AG08396 (cell line): ENCODE results near the gene CCDC78.
A peak's percentile ranks its signal among the peaks of the same experiment; 100 is the strongest.

Experiments used
- DNase-seq: peaks from one replicate; pipeline ENCODE4 v3.0.0; 2012; ENCODE audit warnings: low spot score, mixed read lengths

CCDC78 gene

GRCh38 chr16:726438-727290 is at the start of gene CCDC78, which contains the start of gene HAGHL:
TSS of gene CCDC78 (minus strand) at chr16:726443. CDS start at chr16:726367, 76 bp downstream.
TSS of gene HAGHL (plus strand) at chr16:727106. CDS start at chr16:727510, 404 bp downstream.
- DNase-seq = peak; percentile 75

DNA sequence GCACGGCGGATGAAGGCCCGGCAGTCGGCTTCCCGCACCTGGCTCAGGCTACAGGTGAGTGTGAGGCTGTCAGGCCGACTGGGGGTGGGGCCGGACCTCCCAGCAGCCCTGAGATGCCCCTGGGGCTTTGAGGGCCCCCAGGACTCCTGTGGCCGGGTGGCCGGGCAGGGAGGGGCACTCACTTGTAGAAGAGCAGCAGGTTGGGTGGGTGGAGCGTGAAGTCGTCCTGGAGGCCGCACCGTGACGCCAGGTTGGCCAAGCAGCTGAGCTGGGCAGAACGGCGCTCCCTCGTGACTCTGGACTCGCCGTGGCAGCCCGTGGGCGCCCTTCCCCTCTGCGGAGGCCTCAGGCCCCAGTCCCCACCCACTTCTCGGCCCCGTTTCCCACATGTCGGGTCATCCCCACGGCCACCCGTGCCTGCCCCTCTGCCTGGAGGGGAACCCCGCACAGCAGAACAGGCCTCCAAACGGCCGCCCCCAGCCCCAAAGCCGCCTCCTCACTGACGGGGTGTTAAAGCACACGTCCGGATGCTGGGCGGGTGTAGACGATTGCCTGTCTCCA is 49.1 kb upstream of the CCDC78 start:
- DNase-seq = no peak

DNA sequence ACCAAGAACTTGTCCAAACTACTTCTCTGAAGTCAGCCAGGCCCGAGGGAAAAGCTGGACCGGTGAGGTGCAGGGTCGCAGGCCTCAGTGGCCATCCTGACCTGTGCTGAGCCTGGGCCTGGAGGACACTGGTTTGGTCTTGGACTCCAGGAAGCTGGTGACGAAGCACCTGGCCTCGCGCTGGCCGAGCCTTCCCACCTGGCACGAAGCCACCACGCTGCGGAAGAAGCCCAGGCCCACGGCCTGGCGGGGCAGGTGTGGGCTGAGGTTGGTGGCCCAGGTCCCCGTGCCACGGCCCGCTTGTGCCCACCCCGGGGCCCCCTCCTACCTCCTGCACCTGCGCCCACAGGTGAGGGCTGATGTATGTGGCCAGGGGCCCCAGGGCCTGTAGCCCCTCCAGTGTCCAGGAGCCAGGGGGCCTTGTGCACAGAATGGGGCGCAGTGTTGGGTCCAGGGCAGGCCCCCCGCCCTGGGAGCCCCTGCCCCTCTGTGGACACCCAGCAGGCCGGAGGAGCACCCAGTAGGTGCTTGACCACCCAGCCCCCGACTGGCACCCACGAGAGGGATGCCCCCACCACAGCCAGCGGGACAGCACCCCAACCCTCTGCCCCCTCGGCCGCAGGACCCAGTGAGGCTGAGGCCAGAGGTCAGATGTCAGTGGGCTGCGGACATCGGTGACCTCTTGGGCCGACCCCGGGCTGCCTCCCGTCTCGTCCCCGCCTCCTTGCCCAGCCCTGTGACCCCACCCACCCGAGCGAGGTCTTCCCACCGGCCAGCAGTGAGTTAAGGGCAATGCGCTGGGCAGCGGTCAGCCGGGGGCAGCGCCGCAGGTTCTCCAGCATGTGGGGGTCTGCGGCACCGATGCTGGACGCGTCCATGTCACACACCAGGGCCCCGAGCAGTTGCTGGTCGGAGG is 48.1 kb upstream of the CCDC78 start:
- DNase-seq = no peak

GRCh38 chr16:772959-773358 is 46.7 kb upstream of the CCDC78 start:
- no peak for DNase-seq

DNA sequence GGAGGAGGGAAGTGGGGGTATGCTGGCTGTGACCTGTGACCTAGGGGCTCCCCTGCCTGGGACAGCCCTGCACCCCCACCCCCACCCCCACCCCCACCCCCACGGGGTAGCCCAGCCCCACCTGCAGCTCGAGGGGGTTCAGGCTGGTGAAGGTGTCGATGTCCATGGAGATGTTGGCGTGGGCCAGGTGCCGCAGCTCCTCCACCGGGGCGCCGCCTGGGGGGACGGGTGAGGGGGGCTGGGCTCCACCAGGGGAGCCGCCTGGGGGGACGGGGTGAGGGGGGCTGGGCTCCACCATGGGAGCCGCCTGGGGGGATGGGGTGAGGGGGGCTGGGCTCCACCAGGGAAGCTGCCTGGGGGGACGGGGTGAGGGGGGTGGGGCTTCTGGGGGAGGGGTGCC is 44.2 kb upstream of the CCDC78 start:
- no peak for DNase-seq

DNA sequence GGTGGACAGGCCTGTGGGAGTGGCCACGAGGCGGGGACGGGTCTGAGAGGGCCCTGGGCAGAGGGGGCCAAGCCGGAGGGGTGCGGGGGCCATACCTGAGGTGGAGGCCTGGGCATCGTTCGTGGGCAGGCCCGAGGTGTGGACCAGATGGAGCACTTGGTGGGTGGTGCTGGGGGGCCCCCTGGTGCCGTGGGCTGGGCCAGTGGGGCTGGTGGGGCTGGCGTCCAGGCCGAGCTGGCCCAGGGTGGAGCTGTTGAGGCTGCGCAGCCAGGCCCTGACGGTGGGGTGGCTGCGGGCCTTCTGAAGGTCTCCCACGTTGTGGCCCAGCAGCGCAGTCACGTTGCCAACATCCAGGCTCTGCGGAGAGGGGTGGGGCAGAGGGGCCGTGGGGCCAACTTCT is 43.7 kb upstream of the CCDC78 start:
- no peak for DNase-seq

- DNase-seq = no peak
Observed at GRCh38 chr16:769184-769784, 43.0 kb upstream of the CCDC78 start.

DNA sequence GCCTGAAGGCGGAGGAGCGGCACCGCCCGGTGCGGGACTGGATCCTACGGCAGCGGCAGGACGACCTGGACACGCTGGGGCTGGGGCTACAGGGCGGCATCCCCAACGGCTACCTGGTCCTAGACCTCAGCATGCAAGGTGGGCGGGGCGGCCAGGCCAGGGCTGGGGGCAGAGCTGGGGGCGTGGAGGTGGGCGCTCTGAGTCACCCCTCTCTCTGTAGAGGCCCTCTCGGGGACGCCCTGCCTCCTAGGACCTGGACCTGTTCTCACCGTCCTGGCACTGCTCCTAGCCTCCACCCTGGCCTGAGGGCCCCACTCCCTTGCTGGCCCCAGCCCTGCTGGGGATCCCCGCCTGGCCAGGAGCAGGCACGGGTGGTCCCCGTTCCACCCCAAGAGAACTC is 42.2 kb upstream of the CCDC78 start:
- DNase-seq = no peak

DNA sequence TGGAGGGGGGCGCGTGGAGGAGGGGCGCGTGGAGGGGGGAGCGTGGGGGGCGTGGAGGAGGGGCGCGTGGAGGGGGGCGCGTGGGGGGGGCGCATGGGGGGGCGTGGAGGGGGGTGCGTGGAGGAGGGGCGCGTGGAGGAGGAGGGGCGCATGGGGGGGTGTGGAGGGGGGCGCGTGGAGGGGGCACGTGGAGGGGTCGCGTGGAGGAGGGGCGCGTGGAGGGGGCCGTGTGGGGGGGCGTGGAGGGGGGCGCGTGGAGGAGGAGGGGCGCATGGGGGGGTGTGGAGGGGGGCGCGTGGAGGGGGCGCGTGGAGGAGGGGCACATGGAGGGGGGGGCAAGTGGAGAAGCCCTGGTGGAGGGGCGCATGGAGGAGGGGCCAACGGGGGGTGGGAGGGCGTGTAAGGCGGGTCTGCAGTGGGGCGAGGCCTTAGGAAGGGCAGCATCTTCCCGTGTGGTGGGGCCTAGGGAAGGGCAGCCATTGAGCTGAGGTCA is 41.5 kb upstream of the CCDC78 start:
- no peak for DNase-seq

GRCh38 chr16:766820-767640 is 40.8 kb upstream of the CCDC78 start:
- no peak for DNase-seq

GRCh38 chr16:766008-766819 is 40.0 kb upstream of the CCDC78 start:
- no peak for DNase-seq

GRCh38 chr16:765488-765865 is 39.2 kb upstream of the CCDC78 start:
- DNase-seq = no peak

DNA sequence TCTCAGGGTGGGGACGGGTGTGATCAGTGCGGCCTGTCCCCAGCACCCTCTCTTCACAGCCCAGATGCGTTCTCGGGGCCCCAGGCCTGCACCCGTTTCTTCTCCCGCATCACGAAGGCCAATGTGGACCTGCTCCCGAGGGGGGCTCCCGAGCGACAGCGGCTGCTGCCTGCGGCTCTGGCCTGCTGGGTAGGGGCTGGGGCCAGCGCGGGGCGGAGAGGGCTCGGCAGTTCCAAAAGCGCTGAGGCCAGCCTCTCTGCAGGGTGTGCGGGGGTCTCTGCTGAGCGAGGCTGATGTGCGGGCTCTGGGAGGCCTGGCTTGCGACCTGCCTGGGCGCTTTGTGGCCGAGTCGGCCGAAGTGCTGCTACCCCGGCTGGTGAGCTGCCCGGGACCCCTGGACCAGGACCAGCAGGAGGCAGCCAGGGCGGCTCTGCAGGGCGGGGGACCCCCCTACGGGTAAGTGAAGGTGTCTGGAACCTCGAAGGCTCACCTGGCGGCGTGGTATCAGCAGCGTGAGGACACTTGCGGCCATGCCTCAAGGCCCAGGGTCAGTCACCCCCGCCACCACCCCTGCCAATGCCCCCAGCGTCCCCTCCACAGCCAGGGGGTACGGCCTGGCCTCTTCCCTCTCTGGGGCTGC is 38.7 kb upstream of the CCDC78 start:
- no peak for DNase-seq

DNA sequence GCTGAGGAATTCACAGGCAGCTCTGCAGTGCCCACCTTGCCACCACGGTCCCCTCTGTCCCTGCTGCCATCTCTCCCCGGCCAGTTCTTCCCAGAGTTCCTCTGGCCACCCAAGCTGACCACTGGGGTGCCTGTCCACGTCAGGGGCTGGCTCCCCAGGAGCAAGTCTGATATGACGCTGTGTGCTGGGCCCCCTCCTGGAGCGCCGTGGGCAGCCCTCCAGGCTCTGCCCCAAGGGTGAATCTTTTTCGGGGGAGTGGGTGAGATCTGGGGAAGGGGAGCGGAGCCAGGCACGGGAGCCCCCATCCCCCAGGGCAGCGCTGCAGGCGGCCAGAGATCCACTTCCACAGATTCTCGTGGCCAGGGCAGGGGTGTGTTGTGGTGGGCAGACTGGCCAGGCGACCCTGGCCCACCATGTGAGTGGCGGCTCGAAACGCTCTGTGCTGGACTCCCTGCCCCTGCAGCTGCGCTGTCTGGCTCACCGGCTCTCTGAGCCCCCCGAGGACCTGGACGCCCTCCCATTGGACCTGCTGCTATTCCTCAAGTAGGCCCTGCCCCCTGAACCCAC is 38.0 kb upstream of the CCDC78 start:
- no peak for DNase-seq

DNA sequence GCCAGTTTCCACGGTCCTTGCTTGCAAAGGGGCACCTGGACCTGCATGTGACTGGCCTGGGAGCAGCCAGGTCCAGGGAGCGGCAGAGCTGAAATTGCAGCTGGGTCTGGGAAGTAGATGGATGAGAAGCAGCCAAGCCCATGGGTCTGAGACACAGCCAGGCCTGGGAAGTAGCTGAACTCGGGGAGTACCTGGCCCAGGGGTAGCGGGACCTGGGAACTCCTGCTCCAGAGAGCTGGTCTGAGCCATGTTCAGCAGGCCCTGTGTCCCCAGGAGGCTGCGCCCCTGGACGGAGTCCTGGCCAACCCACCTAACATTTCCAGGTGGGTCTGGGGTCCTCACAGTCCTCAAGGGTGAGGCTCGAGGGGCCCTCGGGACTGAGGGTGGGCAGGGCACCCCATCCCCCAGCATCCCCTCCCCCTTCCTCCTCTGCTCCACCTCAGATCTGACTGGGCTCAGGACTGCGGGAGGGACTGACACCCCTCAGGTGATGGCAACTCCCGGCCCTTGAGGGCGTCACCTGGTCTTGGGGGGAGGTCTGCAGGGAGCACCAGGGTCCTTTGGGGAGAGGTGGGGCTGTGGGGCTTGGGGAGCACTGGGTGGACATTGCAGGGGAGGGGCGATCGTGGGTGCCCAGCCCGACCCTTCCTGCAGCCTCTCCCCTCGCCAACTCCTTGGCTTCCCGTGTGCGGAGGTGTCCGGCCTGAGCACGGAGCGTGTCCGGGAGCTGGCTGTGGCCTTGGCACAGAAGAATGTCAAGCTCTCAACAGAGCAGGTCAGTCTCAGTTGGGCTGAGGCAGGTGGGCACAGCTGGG is 37.3 kb upstream of the CCDC78 start:
- no peak for DNase-seq

- no peak for DNase-seq
Observed at GRCh38 chr16:762595-763268, 36.5 kb upstream of the CCDC78 start.

- DNase-seq = no peak
Observed at GRCh38 chr16:761625-762513, 35.6 kb upstream of the CCDC78 start.
